SHP77 (cell line): ENCODE measurements around the gene PTTG2.
A peak's percentile ranks its signal among the peaks of the same experiment; 100 is the strongest.

Experiments used
- DNase-seq, 2 experiments: peaks; one replicate each; lab custom pipeline; 2025; lab: John Stamatoyannopoulos, UW

PTTG2 gene

DNA sequence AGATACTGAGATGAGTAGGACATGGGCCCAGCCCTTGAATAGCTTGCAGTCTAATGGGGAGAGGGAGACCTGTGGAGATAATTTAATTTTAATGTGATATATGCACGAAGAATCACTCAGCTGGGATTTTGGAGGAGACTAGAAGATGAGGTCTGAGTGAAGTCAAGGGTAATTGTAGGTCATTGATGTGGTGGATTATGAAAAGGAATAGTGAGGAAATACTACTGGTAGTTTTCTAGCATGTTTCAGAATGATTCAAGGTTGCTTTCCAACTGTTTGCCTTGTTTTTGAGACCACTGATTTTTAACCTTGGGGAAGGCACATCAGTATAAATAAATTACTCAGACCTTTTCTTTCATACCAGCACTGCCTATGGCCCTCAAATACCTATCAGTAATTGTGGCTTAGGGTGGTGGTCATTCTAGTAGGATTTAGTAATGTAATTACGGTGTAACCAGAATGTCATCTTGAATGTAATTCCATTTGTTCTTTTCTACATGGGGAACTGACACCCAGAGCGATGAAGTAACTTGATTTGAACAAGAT lies 25.6 kb downstream of the PTTG2 start:
- no peak for DNase-seq

DNA sequence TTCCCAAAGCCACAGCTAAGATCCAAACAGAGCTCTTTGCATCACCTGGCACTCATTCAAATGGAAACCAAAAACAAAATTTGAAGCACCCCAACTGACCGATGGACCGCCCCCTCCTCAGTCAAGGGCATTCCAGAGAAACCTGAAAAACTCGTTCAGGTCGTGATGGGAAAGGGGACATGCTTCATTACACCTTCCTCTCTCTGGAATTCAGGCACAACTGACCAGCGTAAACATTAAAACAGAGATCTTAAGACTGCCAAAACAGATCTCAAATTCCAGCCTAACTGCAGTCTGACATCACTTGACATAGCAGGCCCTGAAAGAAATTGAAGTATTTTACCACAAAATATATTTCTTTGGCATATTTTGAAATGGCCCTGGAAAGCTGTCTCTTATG lies 28.5 kb downstream of the PTTG2 start:
- no peak for DNase-seq

DNA sequence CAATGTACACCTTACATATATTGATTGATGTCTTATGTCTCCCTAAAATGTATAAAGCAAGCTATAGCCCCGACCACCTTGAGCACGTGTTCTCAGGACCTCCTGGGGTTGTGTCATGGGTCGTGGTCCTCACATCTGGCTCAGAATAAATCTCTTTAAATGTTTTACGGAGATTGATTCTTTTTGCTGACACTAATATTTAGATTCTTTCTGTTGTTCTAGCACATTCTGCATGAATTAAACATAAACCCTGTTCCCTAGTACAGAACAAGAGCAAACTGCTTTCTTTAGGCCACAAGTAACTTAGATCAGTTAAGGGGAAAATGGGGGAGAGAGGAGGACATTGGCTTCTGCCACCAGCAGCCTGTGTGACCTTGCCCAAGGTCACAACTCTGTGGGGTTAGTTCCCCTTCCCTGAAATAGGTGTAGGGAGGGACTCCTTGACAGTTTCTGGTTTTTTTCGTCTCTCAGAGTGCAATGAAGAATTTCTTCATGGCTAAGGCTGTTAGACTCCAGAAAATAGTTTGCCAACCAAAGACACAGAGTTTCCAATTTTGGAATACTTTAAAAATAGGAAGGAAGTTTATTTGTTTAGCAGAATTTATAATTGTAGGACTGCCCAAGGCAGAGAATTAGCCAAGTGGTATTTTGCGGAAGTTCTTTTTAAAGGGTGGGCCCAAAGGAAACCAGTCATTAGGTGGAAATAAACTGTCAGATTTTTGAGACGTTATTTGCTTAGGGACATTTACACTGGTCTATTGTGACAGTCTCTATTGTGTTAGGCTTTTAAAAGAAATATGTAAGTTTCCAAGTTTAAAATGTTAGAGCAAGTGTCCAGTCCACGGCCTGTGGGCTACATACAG lies 29.4 kb downstream of the PTTG2 start:
- no peak for DNase-seq

DNA sequence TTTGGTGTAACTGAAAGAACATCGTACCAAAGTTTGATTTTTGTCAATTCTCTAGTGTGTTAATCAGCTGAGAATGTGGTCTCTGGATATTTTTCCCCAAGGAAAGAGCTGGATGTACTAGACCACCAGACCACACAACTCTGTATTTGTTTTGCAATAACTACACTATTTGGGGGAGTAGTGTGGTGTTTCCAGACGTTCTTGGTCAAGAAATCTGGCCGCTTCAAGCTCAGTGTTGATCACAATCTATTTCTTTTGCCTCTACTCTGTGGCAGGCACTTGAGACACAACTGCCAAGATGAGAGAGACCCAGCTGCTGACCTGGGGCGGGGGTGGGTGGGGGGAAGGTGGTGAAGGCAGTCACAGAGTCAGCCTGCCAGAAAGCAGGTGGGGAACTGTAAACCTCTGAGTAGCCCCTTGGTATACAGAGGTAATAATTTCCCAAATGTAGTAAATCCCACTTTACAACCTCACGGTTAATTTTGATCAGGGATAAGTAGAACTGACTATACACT lies 30.6 kb downstream of the PTTG2 start:
- DNase-seq, result no peak

DNA sequence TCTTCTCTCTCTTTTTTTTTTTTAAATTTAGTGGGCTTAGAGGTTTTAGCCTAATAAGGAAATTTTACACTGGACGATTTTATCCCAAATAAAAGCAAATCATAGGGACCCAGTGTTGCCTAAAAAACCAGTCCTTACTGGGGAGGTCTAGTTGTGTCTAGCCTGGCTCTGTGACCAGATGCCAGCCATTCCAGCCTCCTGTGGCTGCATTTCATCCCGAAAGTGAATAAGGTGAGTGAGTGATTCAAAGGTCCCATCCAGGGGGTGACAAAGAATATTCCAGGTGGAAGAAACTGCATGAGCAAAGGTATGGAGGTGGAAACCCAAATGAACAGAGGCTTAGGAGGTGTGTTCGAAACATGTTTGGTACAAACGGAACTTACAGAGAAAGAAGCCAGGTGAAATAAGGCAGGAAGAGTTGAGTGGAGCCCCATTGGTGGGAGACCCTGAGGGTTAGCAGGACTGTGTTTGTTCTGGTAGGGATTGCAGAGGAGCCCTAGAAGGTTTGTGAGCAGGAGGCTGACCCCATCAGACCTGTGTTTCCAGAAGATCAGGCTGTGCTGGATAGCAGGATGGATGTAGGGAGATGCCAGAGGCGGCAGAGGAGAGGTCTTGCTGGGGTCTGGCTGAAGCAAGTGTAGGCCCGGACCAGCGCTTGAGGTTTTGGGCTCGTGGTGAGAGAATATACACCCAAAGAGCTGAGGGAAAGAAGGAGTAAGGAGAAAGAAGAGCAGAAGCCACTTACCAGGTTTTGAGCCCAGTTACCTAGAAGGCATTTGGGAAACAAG lies 31.6 kb downstream of the PTTG2 start:
- no peak for DNase-seq

DNA sequence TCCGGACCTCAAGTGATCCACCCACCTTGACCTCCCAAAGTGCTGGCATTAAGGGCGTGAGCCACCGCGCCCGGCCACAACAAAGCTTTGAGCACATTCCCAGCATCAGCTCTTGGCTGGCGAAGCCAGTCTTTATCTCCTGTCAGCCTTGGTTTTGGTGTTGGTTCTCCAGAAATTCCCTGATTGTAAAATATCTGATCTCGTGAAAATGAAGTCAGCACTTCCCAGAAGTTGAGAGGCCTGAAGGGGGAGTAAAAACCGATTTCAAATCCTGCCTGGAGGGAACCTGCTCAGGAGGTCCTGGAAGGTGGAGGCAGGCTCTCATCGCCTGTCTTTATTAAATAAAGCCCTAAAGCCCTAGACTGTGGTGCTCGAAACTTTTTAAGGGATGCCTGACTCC lies 33.6 kb downstream of the PTTG2 start:
- no peak for DNase-seq

DNA sequence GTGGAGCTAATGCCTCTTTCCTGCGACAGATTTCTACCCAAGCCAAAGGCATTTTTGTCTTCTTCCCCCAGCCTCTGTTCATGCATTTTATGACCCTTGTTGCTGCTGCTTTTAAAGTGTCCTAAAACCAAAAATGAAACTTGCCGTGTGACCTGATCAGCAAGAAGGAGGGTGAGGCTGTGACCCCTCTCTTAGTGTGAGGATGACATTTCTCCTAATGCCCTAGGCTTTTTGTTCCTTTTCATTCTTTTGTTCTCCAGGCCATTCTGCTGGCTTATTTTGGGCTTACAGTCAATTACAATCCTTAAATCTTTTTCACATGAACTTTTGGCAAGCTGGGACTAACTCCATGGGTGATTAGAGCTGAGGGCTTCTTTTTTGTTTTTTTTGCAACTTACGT lies 34.4 kb downstream of the PTTG2 start:
- no peak for DNase-seq

DNA sequence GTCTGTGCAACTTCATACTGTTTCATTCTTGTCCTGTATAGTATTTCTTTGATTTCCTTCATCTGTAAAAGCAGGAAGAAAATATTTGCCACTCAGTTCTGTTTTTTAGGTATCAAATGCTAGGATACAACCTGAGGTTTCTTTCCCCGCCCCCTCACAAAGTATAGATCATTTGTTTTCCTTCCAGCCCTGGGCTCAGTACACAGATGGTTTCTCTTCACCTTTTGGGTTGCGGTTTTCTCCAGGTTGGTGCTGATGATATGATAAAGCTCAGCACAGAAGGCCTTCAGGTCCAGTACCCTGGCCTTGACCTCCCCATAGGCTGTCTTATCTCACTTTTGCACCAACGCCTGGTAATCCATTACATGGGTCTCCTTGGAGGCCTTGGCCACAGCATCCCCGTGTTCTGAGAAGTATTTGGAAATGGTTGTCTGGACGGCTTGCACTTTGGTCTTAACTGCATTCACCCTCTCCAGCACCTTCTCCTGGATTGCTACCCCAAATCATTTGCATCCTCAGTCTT lies 35.2 kb downstream of the PTTG2 start:
- no peak for DNase-seq

DNA sequence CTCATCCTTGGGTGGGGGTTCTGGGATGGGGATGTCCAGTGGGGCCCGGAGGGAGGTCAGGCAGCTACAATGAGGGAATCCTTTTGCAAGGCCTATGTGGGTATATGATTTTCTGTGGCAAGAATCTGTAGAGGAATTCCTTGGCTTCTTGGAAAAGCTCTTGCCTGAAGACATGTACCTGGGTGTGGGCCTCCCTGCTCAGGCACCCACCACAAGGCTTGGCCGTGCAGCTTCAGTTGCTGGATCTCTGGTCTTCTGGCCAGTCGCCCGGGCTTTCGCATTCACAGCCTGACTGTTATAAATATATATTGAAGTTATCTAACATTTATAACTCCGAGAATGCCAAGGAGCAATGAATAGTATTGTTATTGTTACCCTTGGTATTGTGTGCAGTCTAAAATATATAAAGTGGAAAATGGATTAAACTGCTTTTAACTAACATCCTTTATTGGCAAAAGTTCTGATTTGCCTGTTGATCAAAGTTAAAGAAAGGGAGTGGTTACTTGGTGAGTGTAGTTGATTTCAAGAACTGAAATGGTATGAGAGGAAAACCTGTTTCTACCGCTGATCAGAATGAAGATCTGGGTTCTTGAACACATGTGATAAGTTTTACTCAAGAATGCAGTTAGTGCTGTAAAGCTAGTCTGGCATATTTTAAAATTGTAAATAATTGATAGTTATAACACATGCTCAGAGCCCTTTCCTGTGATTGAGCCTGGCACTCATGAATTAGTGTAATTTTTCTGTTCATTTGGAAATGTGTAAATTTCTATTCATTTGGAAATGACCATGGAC lies 36.0 kb downstream of the PTTG2 start:
- DNase-seq, result no peak

DNA sequence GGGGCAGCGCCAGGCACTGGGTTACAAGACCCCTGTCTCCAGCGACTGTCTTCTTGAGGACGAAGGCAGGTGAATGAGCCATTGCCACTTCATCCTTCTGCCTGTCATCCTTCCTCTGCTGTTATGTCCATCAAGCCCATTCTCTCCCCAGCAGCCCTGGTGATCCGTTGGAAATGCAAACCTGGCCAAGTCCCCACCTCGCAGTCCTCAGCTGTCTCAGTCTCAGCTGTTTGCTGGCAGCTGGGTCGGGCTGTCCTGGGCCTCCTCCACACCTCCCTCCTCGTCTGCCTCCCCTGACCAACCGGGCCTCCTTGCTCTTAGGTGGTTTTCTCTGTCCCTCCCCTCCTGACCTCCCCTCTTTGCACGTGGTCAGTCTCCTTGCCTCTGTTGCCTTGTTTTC lies 38.0 kb downstream of the PTTG2 start:
- DNase-seq, result peak; percentile 7 to 18

DNA sequence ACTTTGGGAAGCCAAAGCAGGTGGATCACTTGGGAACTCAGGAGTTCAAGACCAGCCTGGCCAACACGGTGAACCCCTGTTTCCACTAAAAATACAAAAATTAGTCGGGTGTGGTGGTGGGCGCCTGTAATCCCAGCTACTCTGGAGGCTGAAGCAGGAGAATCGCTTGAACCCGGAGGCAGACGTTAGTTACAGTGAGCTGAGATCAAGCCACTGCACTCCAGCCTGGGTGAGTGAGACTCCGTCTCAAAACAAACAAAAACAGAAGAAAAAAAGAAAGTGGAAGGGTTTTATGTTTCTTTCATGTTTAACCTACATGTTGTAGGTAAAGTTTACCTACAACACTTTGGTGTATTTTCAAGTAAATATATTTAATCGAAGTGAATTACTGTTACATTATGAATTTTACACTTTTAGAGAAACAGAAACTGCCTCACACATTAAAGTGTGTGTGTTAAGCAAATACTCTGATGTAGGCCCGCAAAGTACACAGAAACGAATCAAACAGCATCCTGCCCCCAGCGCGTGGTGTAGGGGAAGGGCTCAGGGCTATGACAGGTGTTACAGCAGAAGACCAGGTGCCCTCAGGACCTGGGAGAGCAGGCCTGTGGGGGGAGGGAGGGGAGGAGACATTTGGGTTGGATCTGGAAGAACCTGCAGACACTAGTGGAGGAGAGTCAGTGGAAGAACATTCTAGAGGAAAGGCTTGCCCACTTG lies 39.0 kb downstream of the PTTG2 start:
- peak; percentile 23 to 37 for DNase-seq

DNA sequence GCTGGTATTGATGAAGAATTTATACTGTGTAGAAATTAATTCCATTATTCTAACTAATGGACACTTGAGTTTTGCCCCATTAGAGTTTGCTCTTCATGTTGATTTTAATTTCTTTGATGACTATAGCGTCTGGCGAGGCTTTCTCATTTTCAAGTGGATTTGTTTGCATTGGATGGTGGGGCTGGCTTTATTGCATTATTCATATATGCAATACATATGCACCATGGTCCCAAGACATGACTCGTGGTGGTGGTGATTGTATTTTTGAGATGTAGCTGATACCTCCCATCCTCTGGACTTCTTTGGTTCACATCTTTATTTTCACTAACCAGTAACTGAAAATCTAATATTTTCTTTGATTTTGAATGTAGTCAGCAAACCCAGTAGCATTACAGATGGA lies 39.8 kb downstream of the PTTG2 start:
- DNase-seq, result no peak

DNA sequence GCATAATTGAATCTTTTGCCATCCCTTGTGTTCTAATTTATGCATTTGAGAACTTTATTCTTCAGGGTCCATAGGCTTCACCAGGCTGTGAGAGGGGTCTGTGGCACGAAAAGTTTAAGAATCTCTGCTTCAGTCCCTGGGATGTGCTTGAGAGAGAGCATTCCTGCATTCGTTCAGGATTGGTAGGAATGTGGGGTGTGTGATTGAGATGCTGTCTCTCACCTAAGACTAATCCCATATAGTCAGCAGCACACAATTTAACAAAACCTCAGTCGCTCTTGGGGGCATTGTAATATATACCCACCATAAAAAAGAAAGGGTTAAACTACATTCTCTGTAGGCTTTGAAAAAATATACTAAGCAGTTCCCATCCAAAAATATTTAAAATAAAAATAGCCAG lies 41.7 kb downstream of the PTTG2 start:
- no peak for DNase-seq

DNA sequence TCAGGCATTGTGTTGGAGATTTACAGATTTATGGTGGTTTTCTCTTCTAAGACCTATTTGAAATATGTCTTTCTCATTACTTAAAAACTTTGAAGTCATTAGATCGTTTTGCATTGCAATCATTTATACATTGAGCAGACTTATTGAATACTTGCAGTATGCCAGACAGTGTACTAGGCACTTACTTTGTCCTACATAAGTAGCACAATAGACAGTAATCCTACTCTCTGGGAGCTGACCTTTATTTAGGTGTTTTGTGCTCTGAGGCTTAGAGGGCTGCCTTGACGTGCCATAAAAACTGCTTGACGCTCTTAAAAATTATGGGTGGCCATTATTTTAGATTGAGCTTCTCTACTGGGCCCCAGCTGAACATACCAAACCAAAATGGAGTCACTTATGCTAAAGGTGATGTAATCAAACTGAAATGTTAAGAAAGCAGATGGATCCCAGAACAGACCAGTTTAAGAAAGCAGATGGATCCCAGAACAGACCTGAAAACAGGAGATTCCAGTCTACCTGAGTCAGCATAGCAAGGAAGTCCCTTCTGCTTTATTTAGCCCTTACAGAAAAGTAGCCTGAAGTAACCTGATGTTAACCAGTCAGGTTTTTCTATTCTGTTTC lies 42.4 kb downstream of the PTTG2 start:
- DNase-seq, result no peak

DNA sequence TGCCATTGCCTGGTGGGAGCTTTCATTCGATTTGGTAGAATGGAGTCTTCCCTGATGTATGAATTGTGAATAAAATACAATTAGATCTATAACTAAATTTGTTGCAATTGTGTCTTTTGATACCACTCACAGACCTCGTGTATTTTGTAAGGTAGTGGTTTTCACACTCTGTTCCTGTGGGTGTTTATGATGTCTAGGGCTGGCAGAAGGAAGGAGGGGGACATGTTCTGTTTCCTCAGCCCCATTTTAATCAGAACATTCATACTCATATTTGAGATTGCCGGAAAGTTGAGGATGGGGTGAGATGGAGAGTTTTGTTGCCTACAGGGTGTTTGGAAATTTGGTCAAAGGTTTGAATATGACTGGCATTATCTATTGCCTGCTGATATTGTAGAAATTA lies 42.9 kb downstream of the PTTG2 start:
- DNase-seq, result no peak

DNA sequence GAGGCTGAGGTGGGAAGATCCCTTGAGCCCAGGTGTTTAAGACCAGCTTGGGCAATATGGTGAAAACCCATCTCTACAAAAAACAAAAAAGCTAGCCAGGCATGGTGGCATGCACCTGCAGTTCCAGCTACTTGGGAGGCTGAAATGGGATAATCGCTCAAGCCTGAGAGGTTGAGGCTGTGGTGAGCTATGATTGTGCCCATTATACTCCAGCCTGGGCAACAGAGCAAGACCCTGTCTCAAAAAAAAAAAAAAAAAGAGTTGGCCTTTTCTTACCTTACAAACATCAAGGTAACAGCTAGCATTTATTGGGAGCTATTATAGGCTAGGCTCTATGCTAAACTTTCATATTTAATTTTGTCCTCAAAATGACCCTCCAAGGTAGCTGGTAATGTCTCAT lies 43.4 kb downstream of the PTTG2 start:
- DNase-seq, result no peak

DNA sequence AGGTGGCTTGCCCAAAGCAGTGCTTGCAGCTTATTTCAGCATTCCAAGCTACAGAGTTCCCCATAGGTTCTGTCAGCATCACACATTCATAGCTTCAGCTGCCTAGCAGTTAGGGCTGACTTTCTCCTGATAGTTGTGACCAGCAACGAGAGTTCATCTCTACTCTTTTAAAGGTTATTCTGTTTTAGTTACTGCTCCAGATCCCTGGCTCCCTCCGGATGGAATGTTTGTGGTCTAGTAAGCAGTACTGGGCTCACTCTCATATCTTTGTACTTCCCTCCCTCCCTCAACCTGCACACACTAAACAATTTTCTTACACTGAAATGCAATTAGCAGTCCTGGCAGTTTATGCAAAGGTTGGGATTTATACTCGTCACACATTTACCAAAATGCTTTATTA lies 43.9 kb downstream of the PTTG2 start:
- DNase-seq, result no peak

DNA sequence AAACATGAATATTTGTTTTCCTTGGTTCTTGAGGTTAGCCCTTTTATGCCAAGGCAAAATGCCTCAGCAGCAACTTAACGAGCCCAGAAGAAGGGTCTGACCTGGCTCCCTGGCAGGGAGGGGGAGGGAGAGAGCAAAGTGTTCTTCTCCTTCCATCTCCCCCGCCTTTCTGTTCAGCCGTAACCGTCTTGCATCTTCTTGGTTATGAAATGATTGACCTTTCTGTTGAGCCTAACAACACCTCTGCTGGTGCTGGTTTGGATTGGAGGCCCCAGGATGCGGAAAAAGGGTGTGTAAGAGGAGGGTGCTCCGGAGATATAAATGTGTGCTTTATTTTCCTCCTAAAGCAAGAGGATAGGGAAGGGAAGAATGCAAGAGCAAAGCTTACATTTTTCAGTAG lies 44.7 kb downstream of the PTTG2 start:
- no peak for DNase-seq

DNA sequence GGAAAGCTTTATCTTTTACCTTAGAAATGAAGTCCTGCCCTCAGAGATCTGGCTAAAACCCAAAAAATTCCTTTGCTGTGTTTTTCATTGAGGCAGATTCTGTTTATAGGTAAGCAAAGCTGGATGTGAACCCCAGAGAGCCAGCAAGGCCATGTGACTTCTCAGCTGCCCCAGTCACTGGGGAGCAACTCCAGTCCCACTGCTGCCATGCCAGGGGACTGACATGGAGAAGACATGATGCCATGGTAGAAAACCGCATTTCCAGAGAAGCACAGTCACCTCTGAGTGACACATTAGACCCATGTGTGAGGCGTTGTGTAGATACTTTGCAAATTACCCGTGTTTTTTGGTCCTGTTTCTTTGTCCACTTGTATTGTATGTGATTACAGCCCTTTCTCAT lies 45.4 kb downstream of the PTTG2 start:
- DNase-seq, result no peak

DNA sequence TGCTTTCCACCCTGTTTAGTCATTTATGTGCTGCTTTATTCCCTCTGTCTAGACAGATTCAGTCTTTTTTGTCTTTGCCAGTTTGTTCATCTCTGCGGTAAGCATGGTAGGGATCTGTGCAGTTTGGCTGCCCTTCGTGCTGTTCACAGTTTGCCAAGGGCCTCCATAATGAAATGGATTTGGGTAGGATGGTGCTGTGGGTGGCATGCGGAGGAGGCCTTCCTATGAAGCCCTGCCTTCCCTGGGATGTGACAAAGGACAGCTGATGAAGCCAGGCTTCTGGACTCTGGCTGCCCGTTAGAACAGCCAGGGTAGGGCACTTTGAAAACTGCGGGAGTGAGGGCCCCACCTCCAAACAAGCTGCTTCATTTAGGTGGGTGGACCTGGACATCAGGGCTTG lies 47.4 kb downstream of the PTTG2 start:
- no peak for DNase-seq

DNA sequence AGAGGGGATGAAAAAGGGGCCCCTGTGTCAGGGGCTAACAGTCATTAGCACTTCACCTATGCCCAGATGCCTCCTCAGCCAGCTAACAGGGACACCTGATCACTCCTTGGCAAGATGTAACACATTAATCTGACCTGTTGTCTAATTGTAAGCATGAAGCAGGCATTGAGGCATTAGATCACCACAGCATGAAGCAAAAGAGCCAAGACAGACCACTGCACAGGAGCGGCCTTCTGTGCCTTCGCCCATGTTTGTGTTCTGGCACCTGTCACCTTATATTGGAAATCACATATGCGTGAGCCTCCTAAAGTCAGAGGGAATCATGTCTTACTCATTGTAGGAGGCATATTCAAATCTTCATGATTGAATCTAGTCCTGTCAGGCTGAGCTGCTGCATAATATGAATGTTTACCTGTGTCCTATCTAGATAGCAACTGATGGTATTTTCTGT lies 48.4 kb downstream of the PTTG2 start:
- DNase-seq, result no peak
